Activated CD4-positive, alpha-beta memory T cell treated with anti-CD3 and anti-CD28 coated beads for 36 hours (primary cell): ENCODE measurements around the gene EPHA1. TPM values are rescaled to one million over a fixed set of nuclear protein-coding genes. Genes with fewer than 3 reads are reported as not detected.
A peak's percentile ranks its signal among the peaks of the same experiment; 100 is the strongest.

Experiments
- CTCF ChIA-PET: fragments of 350-600 bp; sonication (Branson Sonifier 250); formaldehyde crosslinking; loops from one replicate; lab custom pipeline; 2021; ENCODE audit warnings: antibody characterized with exemption, inconsistent platforms; lab: Charles Lee
- POLR2A ChIA-PET: fragments of 350-600 bp; sonication (Branson Sonifier 250); formaldehyde crosslinking; loops from one replicate; lab custom pipeline; 2021; ENCODE audit warnings: antibody characterized with exemption; lab: Charles Lee
- DNase-seq: peaks from one replicate; pipeline ENCODE4 v3.0.0-alpha.2; 2020
- H3K27ac Mint-ChIP-seq: one replicate; pipeline ENCODE4 v1.8.0; 2021; ENCODE audit warnings: mixed read lengths
- H3K27me3 Mint-ChIP-seq: one replicate; pipeline ENCODE4 v1.8.0; 2021; ENCODE audit warnings: mixed read lengths
- H3K36me3 Mint-ChIP-seq: one replicate; pipeline ENCODE4 v1.8.0; 2021; ENCODE audit warnings: mixed read lengths
- H3K4me1 Mint-ChIP-seq: one replicate; pipeline ENCODE4 v1.8.0; 2021; ENCODE audit warnings: low read depth, mixed read lengths
- H3K4me3 Mint-ChIP-seq: one replicate; pipeline ENCODE4 v1.8.0; 2021; ENCODE audit warnings: mild to moderate bottlenecking, mixed read lengths
- H3K9me3 Mint-ChIP-seq: one replicate; pipeline ENCODE4 v1.8.0; 2021; ENCODE audit warnings: mixed read lengths
- intact Hi-C: fragments of 100-400 bp; cut with micrococcal nuclease; formaldehyde crosslinking; loops from one replicate; pipeline ENCODE4 v1.15.1; 2023
- total RNA-seq, 2 experiments: library from RNA; stranded (reverse); gene quantifications; one replicate each; pipeline ENCODE4 v1.2.3, GENCODE V29; 2021

Gene EPHA1
- total RNA-seq, 2 experiments from 2014 or later = 2.9 to 4.3 TPM

- H3K36me3 Mint-ChIP-seq = no peaks in the 10 kb centered on the region
- DNase-seq = no peak
- H3K27me3 Mint-ChIP-seq = peaks cover 17% of the 10 kb centered on the region
- POLR2A ChIA-PET = interaction anchor here (1.3 kb wide), 1 partner anchor 19 kb away, joined by 4 read pairs; no protein-coding TSS in a partner anchor
- intact Hi-C loops = loop anchor here (1.0 to 2.0 kb wide), 2 partner anchors 11 to 19 kb away; partner anchors contain the start of gene ZYX
- H3K27ac Mint-ChIP-seq = no peak overlapping the region
- peaks cover 4% of the 10 kb centered on the region for H3K4me1 Mint-ChIP-seq
- peak overlapping the region; percentile 79 for H3K4me3 Mint-ChIP-seq
- no peaks in the 10 kb centered on the region for H3K9me3 Mint-ChIP-seq
- CTCF ChIA-PET = interaction anchor here (0.9 kb wide), 1 partner anchor 54 kb away, joined by 3 read pairs; no protein-coding TSS in a partner anchor
These were observed 47.0 kb downstream of the EPHA1 start for GRCh38 chr7:143361552-143362130.

- ChIA-PET CTCF (interaction anchor here (0.9 to 1.2 kb wide), 3 partner anchors 16 to 120 kb away, joined by 3 to 6 read pairs (median 4); no protein-coding TSS in a partner anchor), POLR2A (no interaction called here)
- Mint-ChIP-seq H3K4me3 (peak overlapping the region; percentile 50), H3K36me3 (no peaks in the 10 kb centered on the region), H3K9me3 (no peaks in the 10 kb centered on the region), H3K27me3 (peaks cover 17% of the 10 kb centered on the region), H3K4me1 (peaks cover 4% of the 10 kb centered on the region), H3K27ac (no peak overlapping the region)
- no peak for DNase-seq
- intact Hi-C loops = no loop called here
These were observed 47.7 kb downstream of the EPHA1 start for GRCh38 chr7:143360788-143361551.

GRCh38 chr7:143359771-143360353 lies 48.8 kb downstream of the EPHA1 start:
- H3K4me1 Mint-ChIP-seq = peaks cover 4% of the 10 kb centered on the region
- DNase-seq = no peak
- no peaks in the 10 kb centered on the region for H3K9me3 Mint-ChIP-seq
- H3K36me3 Mint-ChIP-seq = no peaks in the 10 kb centered on the region
- no peak overlapping the region for H3K4me3 Mint-ChIP-seq
- ChIA-PET POLR2A (no interaction called here), CTCF (interaction anchor here (1.2 kb wide), 2 partner anchors 15 to 119 kb away, joined by 4 to 6 read pairs; no protein-coding TSS in a partner anchor)
- peaks cover 17% of the 10 kb centered on the region for H3K27me3 Mint-ChIP-seq
- no peak overlapping the region for H3K27ac Mint-ChIP-seq
- intact Hi-C loops = no loop called here

GRCh38 chr7:143358626-143359025 lies 50.0 kb downstream of the EPHA1 start:
- H3K4me3 Mint-ChIP-seq = no peak overlapping the region
- DNase-seq = no peak
- ChIA-PET CTCF (interaction anchor here (0.8 kb wide), 1 partner anchor 13 kb away, joined by 3 read pairs; no protein-coding TSS in a partner anchor), POLR2A (no interaction called here)
- intact Hi-C loops = no loop called here
- H3K9me3 Mint-ChIP-seq = no peaks in the 10 kb centered on the region
- no peak overlapping the region for H3K27ac Mint-ChIP-seq
- H3K36me3 Mint-ChIP-seq = no peaks in the 10 kb centered on the region
- H3K4me1 Mint-ChIP-seq = peaks cover 4% of the 10 kb centered on the region
- H3K27me3 Mint-ChIP-seq = peaks cover 11% of the 10 kb centered on the region

GRCh38 chr7:143356414-143357050 lies 52.1 kb downstream of the EPHA1 start:
- H3K27ac Mint-ChIP-seq = no peak overlapping the region
- POLR2A ChIA-PET = no interaction called here
- H3K4me3 Mint-ChIP-seq = no peak overlapping the region
- H3K4me1 Mint-ChIP-seq = no peaks in the 10 kb centered on the region
- intact Hi-C loops = no loop called here
- CTCF ChIA-PET = interaction anchor here (1.4 to 2.4 kb wide), 2 partner anchors 11 to 23 kb away, joined by 4 to 11 read pairs; no protein-coding TSS in a partner anchor
- no peak for DNase-seq
- H3K36me3 Mint-ChIP-seq = no peaks in the 10 kb centered on the region
- H3K27me3 Mint-ChIP-seq = peaks cover 3% of the 10 kb centered on the region
- H3K9me3 Mint-ChIP-seq = no peaks in the 10 kb centered on the region

GRCh38 chr7:143355450-143356385 lies 52.9 kb downstream of the EPHA1 start:
- H3K36me3 Mint-ChIP-seq = no peaks in the 10 kb centered on the region
- intact Hi-C loops = no loop called here
- peaks cover 3% of the 10 kb centered on the region for H3K27me3 Mint-ChIP-seq
- no peak for DNase-seq
- H3K4me3 Mint-ChIP-seq = no peak overlapping the region
- CTCF ChIA-PET = interaction anchor here (2.4 kb wide), 1 partner anchor 10 kb away, joined by 11 read pairs; no protein-coding TSS in a partner anchor
- H3K27ac Mint-ChIP-seq = no peak overlapping the region
- H3K9me3 Mint-ChIP-seq = no peaks in the 10 kb centered on the region
- POLR2A ChIA-PET = no interaction called here
- no peaks in the 10 kb centered on the region for H3K4me1 Mint-ChIP-seq

- POLR2A ChIA-PET = no interaction called here
These were observed 53.7 kb downstream of the EPHA1 start for GRCh38 chr7:143354965-143355364.

GRCh38 chr7:143354376-143354775 lies 54.3 kb downstream of the EPHA1 start:
- H3K4me1 Mint-ChIP-seq = no peaks in the 10 kb centered on the region
- intact Hi-C loops = no loop called here
- no peak overlapping the region for H3K27ac Mint-ChIP-seq
- H3K4me3 Mint-ChIP-seq = no peak overlapping the region
- CTCF ChIA-PET = interaction anchor here (2.4 kb wide), 1 partner anchor 9 kb away, joined by 11 read pairs; no protein-coding TSS in a partner anchor
- H3K9me3 Mint-ChIP-seq = no peaks in the 10 kb centered on the region
- POLR2A ChIA-PET = no interaction called here
- H3K36me3 Mint-ChIP-seq = no peaks in the 10 kb centered on the region
- H3K27me3 Mint-ChIP-seq = no peaks in the 10 kb centered on the region
- DNase-seq = no peak

More at GRCh38 chr7:143354965-143355364, 53.7 kb downstream of the EPHA1 start:
- intact Hi-C loops = no loop called here
- CTCF ChIA-PET = interaction anchor here (2.4 kb wide), 1 partner anchor 9 kb away, joined by 11 read pairs; no protein-coding TSS in a partner anchor
- no peak for DNase-seq
- Mint-ChIP-seq H3K9me3 (no peaks in the 10 kb centered on the region), H3K4me3 (no peak overlapping the region), H3K27ac (no peak overlapping the region), H3K27me3 (no peaks in the 10 kb centered on the region), H3K36me3 (no peaks in the 10 kb centered on the region), H3K4me1 (no peaks in the 10 kb centered on the region)

GRCh38 chr7:143352531-143353002 lies 56.1 kb downstream of the EPHA1 start:
- H3K4me1 Mint-ChIP-seq = peaks cover 3% of the 10 kb centered on the region
- no peaks in the 10 kb centered on the region for H3K9me3 Mint-ChIP-seq
- CTCF ChIA-PET = no interaction called here
- intact Hi-C loops = no loop called here
- no peaks in the 10 kb centered on the region for H3K27me3 Mint-ChIP-seq
- no peak overlapping the region for H3K4me3 Mint-ChIP-seq
- no peaks in the 10 kb centered on the region for H3K36me3 Mint-ChIP-seq
- H3K27ac Mint-ChIP-seq = no peak overlapping the region
- POLR2A ChIA-PET = no interaction called here
- no peak for DNase-seq

- intact Hi-C loops = no loop called here
- H3K9me3 Mint-ChIP-seq = no peaks in the 10 kb centered on the region
- no peak for DNase-seq
- H3K27ac Mint-ChIP-seq = no peak overlapping the region
- H3K4me1 Mint-ChIP-seq = peaks cover 8% of the 10 kb centered on the region
- no peak overlapping the region for H3K4me3 Mint-ChIP-seq
- POLR2A ChIA-PET = no interaction called here
- no peaks in the 10 kb centered on the region for H3K27me3 Mint-ChIP-seq
- no peaks in the 10 kb centered on the region for H3K36me3 Mint-ChIP-seq
- CTCF ChIA-PET = no interaction called here
These were observed 57.1 kb downstream of the EPHA1 start for GRCh38 chr7:143351574-143351973.

GRCh38 chr7:143351060-143351459 lies 57.6 kb downstream of the EPHA1 start:
- CTCF ChIA-PET = no interaction called here
- intact Hi-C loops = no loop called here
- H3K9me3 Mint-ChIP-seq = no peaks in the 10 kb centered on the region

More at GRCh38 chr7:143351060-143351459, 57.6 kb downstream of the EPHA1 start:
- no peak for DNase-seq
- Mint-ChIP-seq H3K36me3 (no peaks in the 10 kb centered on the region), H3K4me1 (peaks cover 8% of the 10 kb centered on the region), H3K27ac (no peak overlapping the region), H3K4me3 (no peak overlapping the region), H3K27me3 (no peaks in the 10 kb centered on the region)
- POLR2A ChIA-PET = no interaction called here
